Transverse colon (tissue), 4 donors: ENCODE data around the gene PPP6R2. TPM values are rescaled to one million over a fixed set of nuclear protein-coding genes. Genes with fewer than 3 reads are reported as not detected.

Source experiments
- DNase-seq: peaks from one replicate; pipeline ENCODE4 v3.0.0-alpha.2; 2019
- H3K27ac ChIP-seq, 4 donors: fragments of 200-600 bp; sonication (generic); 2 replicates each; pipeline ENCODE4 v1.5.1; 2016 to 2018; ENCODE audit warnings: inconsistent platforms in 4 of 4
- H3K27me3 ChIP-seq: fragments of 200-600 bp; sonication (generic); 2 replicates; pipeline ENCODE4 v1.5.1; 2017; ENCODE audit warnings: inconsistent platforms
- H3K36me3 ChIP-seq, 4 donors: fragments of 200-600 bp; sonication (generic); 2 replicates each; pipeline ENCODE4 v1.5.1; 2017 to 2019; ENCODE audit warnings: inconsistent platforms in 4 of 4
- H3K4me1 ChIP-seq, 4 donors: fragments of 200-600 bp; sonication (generic); 2 replicates each; pipeline ENCODE4 v1.5.1; 2017 to 2020; ENCODE audit warnings: inconsistent platforms in 4 of 4
- H3K4me3 ChIP-seq, 4 donors: fragments of 200-600 bp; sonication (generic); 1 replicate in 1 of 4; 2 replicates in 3 of 4; pipeline versions ENCODE4 v1.5.1 to v1.6.1; 2017 to 2019; ENCODE audit warnings: inconsistent platforms in 4 of 4
- H3K9me3 ChIP-seq, 2 donors: fragments of 200-600 bp; sonication (generic); 2 replicates each; pipeline ENCODE4 v1.5.1; 2017 to 2019; ENCODE audit warnings: inconsistent platforms in 2 of 2
- EP300 ChIP-seq: sonication (generic); formaldehyde crosslinking; IDR thresholded peaks from one replicate; pipeline ENCODE4 v1.6.1; 2017; ENCODE audit warnings: antibody characterized with exemption, low read depth
- POLR2A ChIP-seq: fragments of 450-650 bp; IDR thresholded peaks from one replicate; pipeline ENCODE4 v1.6.1; 2016; ENCODE audit warnings: antibody characterized with exemption, mild to moderate bottlenecking, moderate library complexity
- POLR2AphosphoS5 ChIP-seq, 3 donors: sonication (generic); formaldehyde crosslinking; IDR thresholded peaks; one replicate each; pipeline ENCODE4 v1.6.1; 2016; ENCODE audit warnings: antibody characterized with exemption in 3 of 3
- WGBS, 2 donors: methylation state at CpG; one replicate each; pipeline ENCODE4 v1.1.5; 2018; ENCODE audit warnings: low coverage in 1 of 2; 5-methylcytosine and 5-hydroxymethylcytosine counted together
- in situ Hi-C, 4 donors: fragments of 200-750 bp; cut with MboI; loops; one replicate each; pipeline versions ENCODE4 v1.15.0 to v1.15.1; 2017; ENCODE audit warnings: low sequenced_read_pairs in 3 of 4, low pct_ligation_motif_present in 1 of 4, low pct_unique_long_range_greater_than_20kb in 1 of 4
- intact Hi-C: fragments of 100-400 bp; cut with DNase I; formaldehyde crosslinking; loops from one replicate; pipeline ENCODE4 v1.15.1; 2023; ENCODE audit warnings: low total_unique reads
- total RNA-seq, 4 donors: library from RNA; depleted of rRNA; stranded (reverse); fragments of >200 nt; gene quantifications; one replicate each; pipeline ENCODE4 v1.1.0, GENCODE V29; 2016
- TF ChIP-seq, protein P1 (sequence below), 5 experiments: fragments of 200-600 bp in 3 of 5; fragments of 450-650 bp in 2 of 5; sonication (generic) in 3 of 5; IDR thresholded peaks; 1 replicate in 2 of 5; 2 replicates in 3 of 5; pipeline ENCODE4 v1.5.1; 2016 to 2017; ENCODE audit warnings: antibody characterized with exemption in 5 of 5, inconsistent platforms in 3 of 5, mild to moderate bottlenecking in 2 of 5, moderate library complexity in 1 of 5

Gene PPP6R2
- total RNA-seq, 4 donors from 2014 or later: 62.1 to 151 (median 77.8) TPM

DNA sequence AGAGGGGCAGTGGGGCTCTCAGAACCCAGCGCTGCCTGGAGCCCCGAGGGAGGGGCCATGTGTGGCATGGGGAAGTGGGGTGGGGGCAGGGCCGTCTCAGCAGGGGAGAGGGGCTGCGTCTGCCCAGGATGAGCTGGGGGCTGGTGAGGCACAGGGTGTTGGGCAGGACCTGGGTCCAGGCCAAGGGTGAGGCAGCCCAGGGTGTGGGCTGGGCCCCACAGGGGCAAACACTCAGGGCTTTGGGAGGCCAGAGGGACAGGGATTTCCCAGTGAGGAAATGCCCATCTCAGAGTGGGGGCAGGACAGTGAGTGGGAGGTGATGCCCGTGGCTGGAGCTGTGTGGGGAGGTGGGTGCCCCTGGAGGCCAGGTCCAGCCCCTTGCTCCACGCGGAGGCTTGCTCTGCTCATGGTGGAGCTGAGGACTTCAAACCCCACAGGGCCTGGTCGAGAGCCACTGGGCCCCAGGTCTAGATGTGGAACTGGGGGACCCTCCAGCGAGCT is 41.0 kb upstream of the PPP6R2 start:
- TF ChIP-seq POLR2AphosphoS5 (IDR thresholded peaks at IDR 0.05) (no peak), POLR2A (no peak), EP300 (no peak)
- TF ChIP-seq, protein P1, sequence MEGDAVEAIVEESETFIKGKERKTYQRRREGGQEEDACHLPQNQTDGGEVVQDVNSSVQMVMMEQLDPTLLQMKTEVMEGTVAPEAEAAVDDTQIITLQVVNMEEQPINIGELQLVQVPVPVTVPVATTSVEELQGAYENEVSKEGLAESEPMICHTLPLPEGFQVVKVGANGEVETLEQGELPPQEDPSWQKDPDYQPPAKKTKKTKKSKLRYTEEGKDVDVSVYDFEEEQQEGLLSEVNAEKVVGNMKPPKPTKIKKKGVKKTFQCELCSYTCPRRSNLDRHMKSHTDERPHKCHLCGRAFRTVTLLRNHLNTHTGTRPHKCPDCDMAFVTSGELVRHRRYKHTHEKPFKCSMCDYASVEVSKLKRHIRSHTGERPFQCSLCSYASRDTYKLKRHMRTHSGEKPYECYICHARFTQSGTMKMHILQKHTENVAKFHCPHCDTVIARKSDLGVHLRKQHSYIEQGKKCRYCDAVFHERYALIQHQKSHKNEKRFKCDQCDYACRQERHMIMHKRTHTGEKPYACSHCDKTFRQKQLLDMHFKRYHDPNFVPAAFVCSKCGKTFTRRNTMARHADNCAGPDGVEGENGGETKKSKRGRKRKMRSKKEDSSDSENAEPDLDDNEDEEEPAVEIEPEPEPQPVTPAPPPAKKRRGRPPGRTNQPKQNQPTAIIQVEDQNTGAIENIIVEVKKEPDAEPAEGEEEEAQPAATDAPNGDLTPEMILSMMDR (IDR thresholded peaks at IDR 0.05): no peak
- WGBS, 2 donors: 29% methylated on average over 9 of the region's 9 CpGs; no CpG with 5 or more reads in 1 of the 2 donors
- no peak overlapping the region for H3K4me3 ChIP-seq
- H3K27ac ChIP-seq: peak overlapping the region; percentile 92 to 97 (median 94)
- intact Hi-C loops (no loop called here), in situ Hi-C loops (no loop called here)
- no peaks in the 10 kb centered on the region for H3K27me3 ChIP-seq
- H3K4me1 ChIP-seq: peaks cover 79 to 98% (median 89%) of the 10 kb centered on the region in 4 donors
- H3K36me3 ChIP-seq: no peaks in the 10 kb centered on the region
- no peaks in the 10 kb centered on the region for H3K9me3 ChIP-seq
- DNase-seq: peak; percentile 65

- WGBS, 2 donors: 67 to 89% methylated on average over 1 to 3 of the region's 5 CpGs
- Histone ChIP-seq H3K36me3 (no peaks in the 10 kb centered on the region), H3K4me1 (peaks cover 75 to 93% (median 85%) of the 10 kb centered on the region in 4 donors), H3K27ac (peak overlapping the region; percentile 92 to 97 (median 94)), H3K27me3 (no peaks in the 10 kb centered on the region), H3K4me3 (no peak overlapping the region), H3K9me3 (no peaks in the 10 kb centered on the region)
- DNase-seq: no peak
- in situ Hi-C loops: no loop called here
- intact Hi-C loops: no loop called here
- TF ChIP-seq, protein P1 (IDR thresholded peaks at IDR 0.05): no peak
- TF ChIP-seq POLR2A (no peak), EP300 (no peak), POLR2AphosphoS5 (IDR thresholded peaks at IDR 0.05) (no peak)
These were observed 40.6 kb upstream of the PPP6R2 start for GRCh38 chr22:50302564-50302963.

GRCh38 chr22:50303515-50303847 is 39.6 kb upstream of the PPP6R2 start:
- no peak for DNase-seq
- intact Hi-C loops: no loop called here
- H3K36me3 ChIP-seq: no peaks in the 10 kb centered on the region
- in situ Hi-C loops: no loop called here
- peaks cover 69 to 92% (median 83%) of the 10 kb centered on the region in 4 donors for H3K4me1 ChIP-seq
- peak overlapping the region; percentile 92 to 97 (median 94) for H3K27ac ChIP-seq
- H3K4me3 ChIP-seq: peak overlapping the region in 1 of 4 donors; percentile 8
- no peak for TF ChIP-seq POLR2AphosphoS5 (IDR thresholded peaks at IDR 0.05)
- TF ChIP-seq, protein P1 (IDR thresholded peaks at IDR 0.05): no peak
- no peak for TF ChIP-seq EP300
- TF ChIP-seq POLR2A: no peak
- no peaks in the 10 kb centered on the region for H3K9me3 ChIP-seq
- no peaks in the 10 kb centered on the region for H3K27me3 ChIP-seq
- WGBS, 2 donors: 49% methylated on average over 7 of the region's 7 CpGs; no CpG with 5 or more reads in 1 of the 2 donors

- H3K4me1 ChIP-seq: peaks cover 64 to 92% (median 83%) of the 10 kb centered on the region in 4 donors
These were observed 39.1 kb upstream of the PPP6R2 start for GRCh38 chr22:50303848-50304527.

More at GRCh38 chr22:50303848-50304527, 39.1 kb upstream of the PPP6R2 start:
- peak; percentile 72 for DNase-seq
- TF ChIP-seq EP300: no peak
- no peak for TF ChIP-seq POLR2A
- TF ChIP-seq, protein P1 (IDR thresholded peaks at IDR 0.05): peak in 1 of 5 experiments; percentile 22
- no peaks in the 10 kb centered on the region for H3K27me3 ChIP-seq
- H3K36me3 ChIP-seq: no peaks in the 10 kb centered on the region
- intact Hi-C loops (no loop called here), in situ Hi-C loops (no loop called here)
- peak overlapping the region in 1 of 4 donors; percentile 97 for H3K4me3 ChIP-seq
- 21% methylated on average over 11 of the region's 11 CpGs; no CpG with 5 or more reads in 1 of the 2 donors for WGBS, 2 donors
- H3K9me3 ChIP-seq: no peaks in the 10 kb centered on the region
- H3K27ac ChIP-seq: peak overlapping the region; percentile 92 to 97 (median 94)
